HAP-1 (cell line): ENCODE results near the gene GAA.
"Not testable (repeated sequence)": the region's sequence is repeated elsewhere in the genome, so short reads cannot be mapped to it uniquely, and the experiment has no call there.

Source experiments
- DNase-seq, 2 experiments: peaks; one replicate each; pipeline ENCODE4 v3.0.0-alpha.2; 2016 to 2020; ENCODE audit warnings: low spot score in 2 of 2
- H3K27me3 ChIP-seq: fragments of 250-450 bp; sonication (Bioruptor Pico); 2 replicates; pipeline ENCODE4 v1.5.1; 2020; ENCODE audit warnings: low read depth, mild to moderate bottlenecking, moderate library complexity
- H3K36me3 ChIP-seq: fragments of 250-450 bp; sonication (Bioruptor Pico); replicated peaks from 2 replicates; pipeline ENCODE4 v1.5.1; 2020; ENCODE audit warnings: mild to moderate bottlenecking
- H3K4me1 ChIP-seq: fragments of 250-450 bp; sonication (Bioruptor Pico); 2 replicates; pipeline ENCODE4 v1.5.1; 2020; ENCODE audit warnings: mild to moderate bottlenecking
- H3K4me3 ChIP-seq: fragments of 250-450 bp; sonication (Bioruptor Pico); 2 replicates; pipeline ENCODE4 v1.5.1; 2020; ENCODE audit warnings: mild to moderate bottlenecking, moderate library complexity
- H3K9me3 ChIP-seq: fragments of 250-450 bp; sonication (Bioruptor Pico); 2 replicates; pipeline ENCODE4 v1.5.1; 2020; ENCODE audit warnings: mild to moderate bottlenecking, moderate library complexity
- in situ Hi-C: fragments of 300-500 bp; cut with MboI; formaldehyde crosslinking; loops from 3 replicates; pipeline ENCODE4 v1.14.3; 2020; ENCODE audit warnings: low sequenced_read_pairs, inconsistent platforms, mixed read lengths

The GAA gene

DNA sequence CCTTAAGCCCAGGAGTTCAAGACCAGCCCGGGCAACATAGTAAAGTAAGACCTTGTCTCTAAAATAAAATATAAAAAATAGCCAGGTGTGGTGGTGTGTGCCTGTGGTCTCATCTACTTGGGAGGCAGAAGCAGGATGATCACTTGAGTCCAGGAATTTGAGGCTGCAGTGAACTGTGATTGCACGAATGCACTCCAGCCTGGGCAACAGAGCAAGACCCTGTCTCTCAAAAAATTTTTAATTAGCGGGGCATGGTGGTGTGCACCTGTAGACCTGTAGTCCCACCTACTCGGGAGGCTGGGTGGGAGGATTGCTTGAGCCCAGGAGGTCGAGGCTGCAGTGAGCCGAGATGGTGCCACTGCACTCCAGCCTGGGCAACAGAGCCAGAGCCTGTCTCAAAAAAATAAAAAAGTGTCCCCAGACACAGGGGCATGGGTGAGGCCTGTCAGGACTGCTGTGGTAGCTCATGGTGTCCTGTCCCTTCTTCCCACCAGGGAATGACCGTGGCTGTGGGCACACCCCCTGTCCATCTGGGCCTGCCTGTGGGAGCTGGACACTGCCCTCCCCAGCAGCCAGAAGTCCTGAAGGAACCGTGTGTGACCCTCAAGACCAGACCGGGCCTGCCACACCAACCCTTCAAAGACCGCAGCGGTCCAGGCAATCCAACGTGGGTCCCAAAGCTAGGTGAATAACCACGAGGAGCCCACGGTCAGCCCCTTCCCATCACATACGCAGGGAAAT lies 30.8 kb upstream of the GAA start:
- Histone ChIP-seq H3K9me3 (no peaks in the 10 kb centered on the region), H3K36me3 (no peaks in the 10 kb centered on the region), H3K4me1 (peaks cover 9% of the 10 kb centered on the region), H3K27me3 (no peaks in the 10 kb centered on the region), H3K4me3 (no peak overlapping the region)
- in situ Hi-C loops = no loop called here
- no peak for DNase-seq

- in situ Hi-C loops = no loop called here
- no peaks in the 10 kb centered on the region for H3K27me3 ChIP-seq
- no peaks in the 10 kb centered on the region for H3K9me3 ChIP-seq
- no peak overlapping the region for H3K4me3 ChIP-seq
- peaks cover 9% of the 10 kb centered on the region for H3K4me1 ChIP-seq
- no peaks in the 10 kb centered on the region for H3K36me3 ChIP-seq
- no peak for DNase-seq
Measured at GRCh38 chr17:80071116-80071841, 30.1 kb upstream of the GAA start.

DNA sequence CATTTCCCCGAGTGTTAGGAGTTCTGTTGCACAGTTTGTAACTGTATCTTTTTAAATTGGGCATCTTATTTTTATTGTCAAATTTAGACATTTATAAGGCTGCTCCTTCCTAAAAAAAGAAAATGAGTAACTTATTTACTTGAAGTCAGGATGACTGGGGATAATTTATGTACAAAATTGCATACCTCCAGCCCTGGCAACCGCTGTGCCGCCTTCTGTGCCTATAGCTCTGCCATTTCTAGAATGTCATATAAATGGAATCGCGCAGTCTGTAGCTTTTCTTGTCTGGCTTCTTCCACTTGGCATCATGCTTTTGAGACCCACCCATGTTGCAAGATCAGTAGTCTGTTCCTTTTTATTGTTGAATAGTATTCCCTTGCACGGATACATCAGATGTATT lies 29.0 kb upstream of the GAA start:
- in situ Hi-C loops = no loop called here
- no peak for DNase-seq
- Histone ChIP-seq H3K27me3 (no peaks in the 10 kb centered on the region), H3K9me3 (no peaks in the 10 kb centered on the region), H3K36me3 (no peaks in the 10 kb centered on the region), H3K4me1 (peaks cover 9% of the 10 kb centered on the region), H3K4me3 (no peak overlapping the region)

- in situ Hi-C loops = no loop called here
- DNase-seq = no peak
- no peak overlapping the region for H3K4me3 ChIP-seq
- H3K36me3 ChIP-seq = no peaks in the 10 kb centered on the region
- no peaks in the 10 kb centered on the region for H3K27me3 ChIP-seq
- no peaks in the 10 kb centered on the region for H3K9me3 ChIP-seq
- H3K4me1 ChIP-seq = peaks cover 6% of the 10 kb centered on the region
Measured at GRCh38 chr17:80080081-80080480, 21.3 kb upstream of the GAA start.

DNA sequence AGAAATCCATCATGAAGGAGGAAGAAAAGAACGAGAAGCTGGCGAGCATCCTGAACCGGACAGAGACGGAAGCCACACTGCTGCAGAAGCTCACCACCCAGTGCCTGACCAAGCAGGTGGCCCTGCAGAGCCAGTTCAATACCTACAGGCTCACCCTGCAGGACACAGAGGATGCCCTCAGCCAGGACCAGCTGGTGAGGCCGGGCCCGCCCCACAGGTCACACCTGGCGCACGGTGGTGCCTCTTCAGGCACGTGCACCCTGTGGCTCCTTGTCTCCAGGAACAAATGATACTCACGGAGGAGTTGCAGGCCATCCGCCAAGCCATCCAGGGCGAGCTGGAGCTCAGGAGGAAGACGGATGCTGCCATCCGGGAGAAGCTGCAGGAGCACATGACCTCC lies 19.8 kb upstream of the GAA start:
- Histone ChIP-seq H3K9me3 (no peaks in the 10 kb centered on the region), H3K27me3 (0 out of 2 replicates have a peak, but pooled peaks cover 2% of the 10 kb centered on the region), H3K4me3 (no peak overlapping the region), H3K36me3 (no peaks in the 10 kb centered on the region), H3K4me1 (peaks cover 6% of the 10 kb centered on the region)
- in situ Hi-C loops = no loop called here
- DNase-seq = no peak

DNA sequence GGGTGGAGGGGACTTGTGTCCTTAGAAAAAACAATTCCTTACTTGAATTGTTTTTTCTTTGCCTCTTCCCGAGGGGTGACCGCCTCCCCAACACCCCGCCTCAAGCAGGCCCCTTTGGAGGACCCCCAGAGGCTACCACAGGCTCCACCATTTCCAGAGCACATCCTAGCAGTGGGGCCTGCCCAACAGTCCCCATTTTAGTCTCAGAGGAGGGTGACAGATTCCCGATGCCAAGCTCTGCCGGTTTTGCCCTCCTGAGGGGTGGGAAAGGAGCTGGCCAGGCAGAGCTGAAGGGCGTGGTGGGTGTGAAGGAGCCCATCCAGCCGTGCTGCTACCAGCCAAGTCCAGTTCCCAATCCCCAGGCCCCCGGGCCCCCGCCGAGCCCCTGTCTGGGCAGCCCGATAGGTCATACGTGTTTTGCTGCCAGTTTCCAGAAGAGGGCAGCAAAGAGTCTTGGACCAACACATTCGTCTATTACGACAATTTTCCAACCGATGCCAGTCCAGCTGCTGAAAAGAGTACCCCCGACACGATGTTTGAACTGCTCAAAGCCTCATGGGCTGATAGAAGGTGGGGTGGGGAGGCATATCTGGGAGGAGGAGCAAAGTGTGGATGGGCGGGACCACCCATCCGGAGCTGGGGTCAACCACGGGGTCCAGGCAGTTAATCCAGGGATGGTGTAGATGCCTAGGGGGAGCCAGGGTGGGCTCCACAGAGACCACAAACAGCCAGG lies 18.8 kb upstream of the GAA start:
- in situ Hi-C loops = no loop called here

GRCh38 chr17:80083136-80083661 lies 18.2 kb upstream of the GAA start:
- DNase-seq = no peak
- H3K4me1 ChIP-seq = peaks cover 6% of the 10 kb centered on the region
- in situ Hi-C loops = no loop called here
- H3K27me3 ChIP-seq = peaks cover 9% of the 10 kb centered on the region
- no peak overlapping the region for H3K4me3 ChIP-seq
- no peaks in the 10 kb centered on the region for H3K9me3 ChIP-seq
- no peaks in the 10 kb centered on the region for H3K36me3 ChIP-seq

More for the DNA sequence above, 18.8 kb upstream of the GAA start:
- H3K27me3 ChIP-seq = peaks cover 8% of the 10 kb centered on the region
- H3K4me1 ChIP-seq = peaks cover 6% of the 10 kb centered on the region
- H3K4me3 ChIP-seq = no peak overlapping the region
- H3K36me3 ChIP-seq = no peaks in the 10 kb centered on the region
- H3K9me3 ChIP-seq = no peaks in the 10 kb centered on the region
- peak; percentile 72 to 85 for DNase-seq

- Histone ChIP-seq H3K9me3 (no peaks in the 10 kb centered on the region), H3K4me3 (no peak overlapping the region), H3K36me3 (no peaks in the 10 kb centered on the region), H3K4me1 (peaks cover 6% of the 10 kb centered on the region), H3K27me3 (peaks cover 9% of the 10 kb centered on the region)
- DNase-seq = no peak
- in situ Hi-C loops = no loop called here
Measured at GRCh38 chr17:80084773-80085172, 16.6 kb upstream of the GAA start.

DNA sequence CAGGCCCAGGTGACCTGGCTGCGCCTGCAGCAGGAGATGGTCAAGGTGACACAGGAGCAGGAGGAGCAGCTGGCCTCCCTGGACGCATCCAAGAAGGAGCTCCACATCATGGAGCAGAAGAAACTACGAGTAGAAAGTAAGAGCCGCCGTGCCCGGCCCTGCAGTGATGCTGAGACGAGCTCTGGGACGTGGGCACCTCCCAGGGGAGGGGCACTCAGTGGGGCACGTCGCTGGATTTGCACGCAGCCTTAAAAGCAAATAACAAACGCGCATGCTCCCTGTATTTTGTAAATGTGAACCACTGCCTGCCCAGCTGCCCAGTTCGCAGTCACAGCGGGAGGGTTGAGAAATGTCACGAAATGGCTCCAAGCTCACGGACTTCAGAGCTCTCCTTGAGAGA lies 15.3 kb upstream of the GAA start:
- no peak for DNase-seq
- Histone ChIP-seq H3K4me1 (peaks cover 3% of the 10 kb centered on the region), H3K27me3 (peaks cover 9% of the 10 kb centered on the region), H3K4me3 (no peak overlapping the region), H3K36me3 (no peaks in the 10 kb centered on the region), H3K9me3 (no peaks in the 10 kb centered on the region)
- in situ Hi-C loops = no loop called here

DNA sequence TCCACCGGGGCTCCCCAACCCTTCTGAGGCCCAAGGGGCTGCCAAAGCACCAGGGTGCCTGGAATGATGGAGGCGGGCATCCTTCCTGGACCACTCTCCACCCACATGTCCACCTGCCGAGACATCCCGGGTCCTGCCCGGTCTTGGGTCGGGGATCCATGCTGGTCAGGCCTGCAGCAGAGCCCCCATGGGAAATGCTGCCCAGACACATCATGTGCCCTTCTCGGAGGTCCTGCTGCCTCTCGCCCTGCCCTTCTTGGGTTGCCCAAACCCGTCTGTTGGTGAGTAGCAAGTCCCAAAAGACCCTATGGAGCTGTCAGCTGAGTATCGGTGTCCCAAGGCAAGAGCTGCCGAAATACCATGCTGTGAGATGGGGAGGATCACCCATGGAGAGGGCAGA lies 14.8 kb upstream of the GAA start:
- DNase-seq = no peak
- in situ Hi-C loops = no loop called here
- peaks cover 9% of the 10 kb centered on the region for H3K27me3 ChIP-seq
- H3K36me3 ChIP-seq = no peaks in the 10 kb centered on the region
- no peak overlapping the region for H3K4me3 ChIP-seq
- H3K4me1 ChIP-seq = peaks cover 3% of the 10 kb centered on the region
- no peaks in the 10 kb centered on the region for H3K9me3 ChIP-seq

GRCh38 chr17:80087346-80088265 lies 13.8 kb upstream of the GAA start:
- no peaks in the 10 kb centered on the region for H3K9me3 ChIP-seq
- H3K27me3 ChIP-seq = peaks cover 9% of the 10 kb centered on the region
- no peaks in the 10 kb centered on the region for H3K36me3 ChIP-seq
- H3K4me3 ChIP-seq = no peak overlapping the region
- H3K4me1 ChIP-seq = no peaks in the 10 kb centered on the region; the same call in 1 of the 2 replicates
- in situ Hi-C loops = no loop called here
- no peak for DNase-seq

- Histone ChIP-seq H3K27me3 (peaks cover 9% of the 10 kb centered on the region), H3K4me1 (no peaks in the 10 kb centered on the region), H3K4me3 (no peak overlapping the region), H3K36me3 (no peaks in the 10 kb centered on the region), H3K9me3 (no peaks in the 10 kb centered on the region)
- in situ Hi-C loops = no loop called here
- DNase-seq = no peak
Measured at GRCh38 chr17:80089762-80090161, 11.6 kb upstream of the GAA start.

DNA sequence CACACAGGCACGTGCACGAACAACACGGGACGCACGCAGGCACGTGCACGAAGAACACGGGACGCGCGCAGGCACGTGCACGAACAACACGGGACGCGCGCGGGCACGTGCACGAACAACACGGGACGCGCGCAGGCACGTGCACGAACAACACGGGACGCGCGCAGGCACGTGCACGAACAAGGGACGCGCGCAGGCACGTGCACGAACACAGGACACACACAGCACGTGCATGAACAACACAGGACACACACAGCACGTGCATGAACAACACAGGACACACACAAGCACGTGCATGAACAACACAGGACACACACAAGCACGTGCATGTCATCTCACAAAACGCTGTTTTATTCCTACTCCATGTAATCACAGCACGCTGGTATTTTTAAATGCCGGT lies 11.2 kb upstream of the GAA start:
- H3K27me3 ChIP-seq, H3K4me1 ChIP-seq, H3K4me3 ChIP-seq, in situ Hi-C loops, H3K36me3 ChIP-seq, DNase-seq, H3K9me3 ChIP-seq: not testable (repeated sequence)
